Keratinocyte (primary cell): ENCODE measurements around the gene ITPK1. TPM values are rescaled to one million over a fixed set of nuclear protein-coding genes. Genes with fewer than 3 reads are reported as not detected.

Source experiments
- DNase-seq: peaks from one replicate; pipeline ENCODE4 v3.0.0-alpha.2; 2011; ENCODE audit warnings: low read depth, missing footprints, low spot score
- FAIRE-seq: peaks from 2 replicates; lab custom pipeline; 2011; peaks lifted over from hg19 to GRCh38; lab: Jason Lieb, UNC
- H2AFZ ChIP-seq: 2 replicates; pipeline ENCODE4 v1.6.0; 2012; ENCODE audit warnings: low read length, control low read depth, inconsistent platforms; ENCODE audit not compliant: control insufficient read depth
- H3K27ac ChIP-seq: 2 replicates; pipeline ENCODE4 v1.5.1; 2011; ENCODE audit warnings: low read length; ENCODE audit not compliant: control insufficient read depth, insufficient read depth
- H3K27me3 ChIP-seq: 3 replicates; pipeline ENCODE4 v1.6.0; 2011; ENCODE audit warnings: low read length; ENCODE audit not compliant: control insufficient read depth, insufficient read depth; ENCODE audit errors: extremely low read depth
- H3K36me3 ChIP-seq, 2 experiments: 2 replicates in 1 of 2; 3 replicates in 1 of 2; pipeline ENCODE4 v1.5.1; 2011; ENCODE audit warnings: low read length in 2 of 2, mild to moderate bottlenecking in 1 of 2; ENCODE audit not compliant: control insufficient read depth in 2 of 2, insufficient read depth in 2 of 2; ENCODE audit errors: extremely low read depth in 1 of 2
- H3K4me1 ChIP-seq: 3 replicates; pipeline ENCODE4 v1.5.1; 2011; ENCODE audit warnings: low read length; ENCODE audit not compliant: control insufficient read depth, insufficient read depth; ENCODE audit errors: extremely low read depth
- H3K4me2 ChIP-seq: 3 replicates; pipeline ENCODE4 v1.6.0; 2011; ENCODE audit warnings: low read depth, low read length; ENCODE audit not compliant: control insufficient read depth, insufficient read depth; ENCODE audit errors: extremely low read depth
- H3K4me3 ChIP-seq, 3 experiments: fragments of 200-600 bp in 1 of 3; sonication (generic) in 1 of 3; 2 replicates in 2 of 3; 3 replicates in 1 of 3; pipeline ENCODE4 v1.5.1; 2011 to 2016; ENCODE audit warnings: low read length in 3 of 3, mild to moderate bottlenecking in 3 of 3, control low read depth in 2 of 3, inconsistent platforms in 1 of 3, low read depth in 1 of 3, mixed read lengths in 1 of 3, mixed run types in 1 of 3, moderate library complexity in 1 of 3; ENCODE audit not compliant: control insufficient read depth in 2 of 3, insufficient read depth in 2 of 3; ENCODE audit errors: extremely low read depth in 1 of 3
- H3K79me2 ChIP-seq: 2 replicates; pipeline ENCODE4 v1.6.0; 2012; ENCODE audit warnings: low read length; ENCODE audit not compliant: control insufficient read depth, insufficient read depth
- H3K9ac ChIP-seq: 3 replicates; pipeline ENCODE4 v1.6.0; 2011; ENCODE audit warnings: low read length; ENCODE audit not compliant: control insufficient read depth, insufficient read depth; ENCODE audit errors: extremely low read depth
- H3K9me1 ChIP-seq: 3 replicates; pipeline ENCODE4 v1.6.0; 2011; ENCODE audit warnings: low read length; ENCODE audit not compliant: control insufficient read depth, insufficient read depth; ENCODE audit errors: extremely low read depth
- H3K9me3 ChIP-seq: 2 replicates; pipeline ENCODE4 v1.5.1; 2012; ENCODE audit warnings: low read depth, low read length; ENCODE audit not compliant: control insufficient read depth
- H4K20me1 ChIP-seq: 3 replicates; pipeline ENCODE4 v1.6.0; 2011; ENCODE audit warnings: low read length; ENCODE audit not compliant: control insufficient read depth, insufficient read depth; ENCODE audit errors: extremely low read depth
- EZH2 ChIP-seq: IDR thresholded peaks from one replicate; pipeline ENCODE4 v1.6.1; 2012; ENCODE audit warnings: inconsistent platforms, mild to moderate bottlenecking, low read length, moderate library complexity
- dilution Hi-C: fragments of 300-500 bp; cut with MboI; formaldehyde crosslinking; loops from one replicate; pipeline ENCODE4 v1.7.0; 2020; ENCODE audit warnings: low sequenced_read_pairs; ENCODE audit not compliant: extremely low pct_ligation_motif_present
- polyA plus RNA-seq, 5 experiments: library from polyadenylated mRNA; depleted of rRNA in 3 of 5; stranded (reverse) in 3 of 5; stranded (forward) in 1 of 5; unstranded in 1 of 5; fragments of >200 nt; gene quantifications; 1 replicate in 1 of 5; 2 replicates in 3 of 5; 3 replicates in 1 of 5; pipeline versions ENCODE4 v1.2.1 to v1.2.3, GENCODE V29; 2011 to 2012; ENCODE audit warnings: missing spikeins in 2 of 5, low read depth in 1 of 5, low replicate concordance in 1 of 5
- TF ChIP-seq, protein P1 (sequence below), 3 experiments: IDR thresholded peaks in 1 of 3; conservative IDR thresholded peaks in 1 of 3; optimal IDR thresholded peaks in 1 of 3; 2 replicates in 2 of 3; 3 replicates in 1 of 3; pipeline versions ENCODE3 to v1.5.1; 2011; ENCODE audit warnings: low read length in 3 of 3, mild to moderate bottlenecking in 3 of 3, moderate library complexity in 2 of 3, control low read depth in 1 of 3, inconsistent platforms in 1 of 3; ENCODE audit not compliant: insufficient read depth in 2 of 3; ENCODE audit errors: extremely low read depth in 1 of 3

Gene ITPK1
- polyA plus RNA-seq, 1 donor (not counting 4 experiments of a cell fraction or from before 2014, with no cell fraction given): 67.8 TPM

DNA sequence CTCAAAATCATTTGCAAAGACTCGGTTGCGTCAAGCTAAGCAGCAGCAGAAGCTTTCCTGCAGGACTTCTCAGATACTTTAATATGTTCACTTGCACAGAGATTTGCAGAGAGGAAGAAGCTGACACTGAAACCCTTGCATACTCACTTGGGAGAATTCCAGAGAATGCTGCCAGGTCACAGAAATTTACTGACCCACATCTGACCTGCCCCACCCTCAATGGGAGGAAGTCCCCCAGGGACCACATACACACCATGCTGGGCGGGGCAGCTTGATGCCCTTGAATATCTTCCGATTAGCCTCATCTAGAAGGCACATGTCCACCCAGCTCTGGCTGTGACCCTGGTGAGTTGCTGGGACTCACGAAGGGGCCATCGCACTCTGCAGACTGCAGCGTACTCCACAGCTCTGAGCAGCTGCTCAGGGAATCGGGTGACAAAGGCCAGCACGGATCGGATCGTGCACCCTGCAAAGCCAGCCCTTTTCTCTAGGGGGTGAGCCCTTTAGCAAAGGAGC lies 83.2 kb downstream of the ITPK1 start:
- no peak for TF ChIP-seq EZH2
- TF ChIP-seq, protein P1, sequence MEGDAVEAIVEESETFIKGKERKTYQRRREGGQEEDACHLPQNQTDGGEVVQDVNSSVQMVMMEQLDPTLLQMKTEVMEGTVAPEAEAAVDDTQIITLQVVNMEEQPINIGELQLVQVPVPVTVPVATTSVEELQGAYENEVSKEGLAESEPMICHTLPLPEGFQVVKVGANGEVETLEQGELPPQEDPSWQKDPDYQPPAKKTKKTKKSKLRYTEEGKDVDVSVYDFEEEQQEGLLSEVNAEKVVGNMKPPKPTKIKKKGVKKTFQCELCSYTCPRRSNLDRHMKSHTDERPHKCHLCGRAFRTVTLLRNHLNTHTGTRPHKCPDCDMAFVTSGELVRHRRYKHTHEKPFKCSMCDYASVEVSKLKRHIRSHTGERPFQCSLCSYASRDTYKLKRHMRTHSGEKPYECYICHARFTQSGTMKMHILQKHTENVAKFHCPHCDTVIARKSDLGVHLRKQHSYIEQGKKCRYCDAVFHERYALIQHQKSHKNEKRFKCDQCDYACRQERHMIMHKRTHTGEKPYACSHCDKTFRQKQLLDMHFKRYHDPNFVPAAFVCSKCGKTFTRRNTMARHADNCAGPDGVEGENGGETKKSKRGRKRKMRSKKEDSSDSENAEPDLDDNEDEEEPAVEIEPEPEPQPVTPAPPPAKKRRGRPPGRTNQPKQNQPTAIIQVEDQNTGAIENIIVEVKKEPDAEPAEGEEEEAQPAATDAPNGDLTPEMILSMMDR (optimal IDR thresholded peaks at IDR 0.05 in 1 of 3, IDR thresholded peaks at IDR 0.05 in 1 of 3, conservative IDR thresholded peaks at IDR 0.05 in 1 of 3; ENCODE audit: extremely low read depth in 1 of 3, insufficient read depth in 2 of 3, low read length in 3 of 3): no peak
- dilution Hi-C loops: no loop called here
- H3K36me3 ChIP-seq: peaks cover 0 to 3% of the 10 kb centered on the region in 2 experiments
- H3K9me3 ChIP-seq: no peaks in the 10 kb centered on the region
- FAIRE-seq (no peak), DNase-seq (no peak)
- no peak overlapping the region for H2AFZ ChIP-seq
- no peaks in the 10 kb centered on the region for H3K9me1 ChIP-seq
- H3K79me2 ChIP-seq: peaks cover 29% of the 10 kb centered on the region
- no peaks in the 10 kb centered on the region for H4K20me1 ChIP-seq
- no peak overlapping the region for H3K4me3 ChIP-seq
- no peaks in the 10 kb centered on the region for H3K27me3 ChIP-seq
- no peak overlapping the region for H3K4me2 ChIP-seq
- peaks cover 47% of the 10 kb centered on the region for H3K4me1 ChIP-seq
- H3K27ac ChIP-seq: no peak overlapping the region
- no peak overlapping the region for H3K9ac ChIP-seq

DNA sequence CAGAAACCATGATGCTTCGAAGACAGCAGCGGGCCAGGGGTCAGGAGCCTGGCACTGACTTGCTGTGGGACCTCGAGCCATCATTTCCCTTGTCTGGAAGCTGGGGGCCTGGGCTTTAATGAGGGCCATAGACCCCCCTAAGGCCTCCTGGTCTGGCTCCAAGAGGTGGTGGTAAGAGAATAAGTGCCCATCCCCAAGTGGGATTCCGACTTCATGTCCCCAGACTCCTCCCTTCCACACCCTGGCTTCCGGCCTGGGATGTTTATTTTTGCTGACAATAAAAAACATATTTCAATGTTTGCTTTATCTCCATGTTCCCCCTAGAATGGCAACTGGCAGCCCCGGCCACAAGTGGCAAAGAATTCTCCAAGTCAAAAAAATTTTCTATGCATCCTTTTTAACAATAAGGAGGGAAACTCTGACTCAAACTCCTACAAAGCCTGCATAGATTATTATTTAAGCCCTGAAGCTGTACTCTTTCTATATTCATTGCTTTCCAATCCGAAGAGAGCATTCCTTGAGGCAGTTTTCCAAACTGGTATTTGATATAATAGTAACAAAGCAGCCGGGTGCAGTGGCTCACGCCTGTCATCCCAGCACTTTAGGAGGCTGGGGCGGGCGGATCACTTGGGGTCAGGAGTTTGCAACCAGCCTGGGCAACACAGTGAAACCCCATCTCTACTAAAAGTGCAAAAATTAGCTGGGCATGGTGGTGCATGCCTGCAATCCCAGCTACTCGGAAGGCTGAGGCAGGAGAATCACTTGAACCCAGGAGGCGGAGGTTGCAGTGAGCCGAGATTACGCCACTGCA lies 84.0 kb downstream of the ITPK1 start:
- Histone ChIP-seq H3K27me3 (no peaks in the 10 kb centered on the region), H3K4me2 (no peak overlapping the region), H3K4me3 (no peak overlapping the region), H3K9ac (no peak overlapping the region), H3K9me3 (no peaks in the 10 kb centered on the region), H3K79me2 (peaks cover 33% of the 10 kb centered on the region), H3K4me1 (peaks cover 39% of the 10 kb centered on the region), H3K36me3 (peaks cover 0 to 3% of the 10 kb centered on the region in 2 experiments), H3K9me1 (no peaks in the 10 kb centered on the region), H3K27ac (no peak overlapping the region), H2AFZ (no peak overlapping the region), H4K20me1 (no peaks in the 10 kb centered on the region)
- TF ChIP-seq EZH2: no peak
- TF ChIP-seq, protein P1 (optimal IDR thresholded peaks at IDR 0.05 in 1 of 3, IDR thresholded peaks at IDR 0.05 in 1 of 3, conservative IDR thresholded peaks at IDR 0.05 in 1 of 3; ENCODE audit: extremely low read depth in 1 of 3, insufficient read depth in 2 of 3, low read length in 3 of 3): no peak
- FAIRE-seq (no peak), DNase-seq (no peak)
- dilution Hi-C loops: no loop called here
